WTC11 (cell line): Measurements from ENCODE around the gene TIPARP.

Experiments used
- ATF2 ChIP-seq: sonication (generic); formaldehyde crosslinking; IDR thresholded peaks from 2 replicates; pipeline ENCODE4 v1.8.1; 2022; ENCODE audit warnings: low read depth, missing genetic modification reagents, borderline replicate concordance
- CBFB ChIP-seq: sonication (generic); formaldehyde crosslinking; IDR thresholded peaks from 2 replicates; pipeline ENCODE4 v1.8.1; 2022; ENCODE audit warnings: mild to moderate bottlenecking, low read depth, missing genetic modification reagents
- CTCF ChIP-seq: fragments of 200-600 bp; IDR thresholded peaks from 2 replicates; pipeline ENCODE4 v1.8.0; 2022; ENCODE audit warnings: antibody characterized with exemption
- E2F4 ChIP-seq: sonication (generic); formaldehyde crosslinking; IDR thresholded peaks from 2 replicates; pipeline ENCODE4 v1.8.1; 2022; ENCODE audit warnings: low read depth, mild to moderate bottlenecking, moderate library complexity, missing genetic modification reagents, borderline replicate concordance
- ETV6 ChIP-seq: sonication (generic); formaldehyde crosslinking; IDR thresholded peaks from 2 replicates; pipeline ENCODE4 v1.8.1; 2022; ENCODE audit warnings: mild to moderate bottlenecking, missing genetic modification reagents
- TEAD4 ChIP-seq: sonication (generic); formaldehyde crosslinking; IDR thresholded peaks from 2 replicates; pipeline ENCODE4 v1.8.0; 2022; ENCODE audit warnings: mild to moderate bottlenecking, missing genetic modification reagents

- TF ChIP-seq CTCF (no peak), E2F4 (CRISPR knock-in tag) (no peak), TEAD4 (CRISPR knock-in tag) (no peak), ATF2 (CRISPR knock-in tag) (no peak), CBFB (no peak), ETV6 (no peak)
Observed at GRCh38 chr3:156738251-156738650, 63.9 kb downstream of the TIPARP start.
